GM18505 (cell line): ENCODE data around the gene ADCY2.

ENCODE experiments used
- ATAC-seq: cut with Tn5 transposase; IDR thresholded peaks from one replicate; pipeline ENCODE4 v1.9.1; 2021; ENCODE audit not compliant: unreplicated experiment
- POLR2A ChIP-seq: IDR thresholded peaks from 4 replicates; pipeline ENCODE4 v1.6.1; 2011; ENCODE audit warnings: borderline replicate concordance; ENCODE audit not compliant: insufficient read depth, insufficient read length; ENCODE audit errors: extremely low read depth

The ADCY2 gene

GRCh38 chr5:7577381-7577780 lies 181.4 kb downstream of the ADCY2 start:
- ATAC-seq: no peak
- TF ChIP-seq POLR2A: no peak

- no peak for ATAC-seq
- TF ChIP-seq POLR2A: no peak
Measured at GRCh38 chr5:7578071-7578470, 182.1 kb downstream of the ADCY2 start.

DNA sequence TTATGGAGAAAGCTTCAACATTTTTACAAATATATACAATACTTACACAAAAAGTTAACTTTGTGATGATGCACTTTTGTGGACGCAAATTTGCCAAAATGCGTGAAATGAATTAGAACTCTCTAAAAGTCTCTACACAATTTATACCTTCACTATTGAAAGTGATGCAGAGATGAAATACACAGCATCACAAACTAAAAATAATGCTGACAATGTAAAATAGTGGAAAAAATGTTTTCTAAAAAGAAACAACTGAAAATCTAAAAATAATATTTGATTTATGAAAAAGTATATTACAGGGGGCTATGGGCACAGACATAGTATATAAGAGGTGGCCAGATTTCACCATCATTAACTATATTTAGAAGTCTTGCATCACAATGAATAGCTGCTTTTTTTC lies 188.8 kb downstream of the ADCY2 start:
- no peak for TF ChIP-seq POLR2A
- no peak for ATAC-seq

DNA sequence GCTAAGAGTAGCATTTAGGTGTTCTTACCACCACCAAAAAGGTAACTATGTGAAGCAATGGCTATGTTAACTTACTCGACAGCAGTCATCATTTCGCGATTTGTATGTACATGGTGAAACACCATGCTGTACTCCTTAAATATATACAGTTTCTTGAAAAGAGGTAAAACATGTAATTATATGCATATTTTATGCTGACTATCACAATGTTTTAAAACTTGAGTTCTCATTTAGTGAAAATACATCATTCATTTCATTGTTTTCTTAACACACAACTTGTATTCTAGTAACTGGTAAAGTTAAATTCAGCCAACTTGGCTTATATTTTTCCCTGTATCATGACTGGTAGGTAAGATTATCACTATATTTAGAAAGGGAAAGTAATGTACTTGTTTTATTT lies 189.9 kb downstream of the ADCY2 start:
- ATAC-seq: no peak
- no peak for TF ChIP-seq POLR2A

DNA sequence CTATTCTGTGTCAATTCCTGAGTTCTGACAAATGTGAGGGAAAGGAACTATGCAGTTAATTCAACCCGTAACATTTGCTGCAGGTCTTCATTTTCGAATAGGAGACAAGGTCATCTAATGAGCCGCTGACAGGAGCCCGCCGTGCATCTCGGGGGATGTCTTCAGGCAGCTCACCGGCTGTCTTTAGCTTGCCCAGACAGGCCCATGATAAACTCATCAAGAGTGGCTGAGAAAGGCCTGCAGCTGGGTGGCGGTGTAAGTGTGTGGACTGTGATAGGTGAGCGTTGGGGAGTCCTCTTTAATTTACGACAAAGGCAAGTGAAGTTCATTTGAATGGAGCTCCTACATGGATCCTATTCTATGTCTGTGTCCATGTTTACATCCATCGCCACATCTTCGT lies 190.5 kb downstream of the ADCY2 start:
- no peak for ATAC-seq
- no peak for TF ChIP-seq POLR2A

- no peak for TF ChIP-seq POLR2A
- ATAC-seq: no peak
Measured at GRCh38 chr5:7589800-7590199, 193.9 kb downstream of the ADCY2 start.

DNA sequence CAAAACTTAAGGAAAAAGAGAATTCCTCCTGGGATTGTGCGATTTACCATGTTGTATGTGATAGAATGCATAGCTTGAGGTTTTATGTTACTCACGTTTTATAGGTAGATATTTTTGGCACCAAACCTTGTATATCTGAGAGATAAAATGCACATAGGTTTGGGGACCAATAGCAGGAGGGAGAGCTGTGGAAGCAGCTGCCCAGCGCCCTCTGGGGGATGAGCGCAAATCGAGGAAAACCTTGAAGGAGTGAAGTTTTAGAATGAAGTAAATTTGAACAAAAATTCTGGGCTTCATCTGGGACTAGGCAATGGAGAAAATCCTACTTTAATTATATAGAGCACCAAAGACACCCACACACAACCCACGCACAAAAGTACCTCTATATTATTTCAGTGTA lies 197.0 kb downstream of the ADCY2 start:
- no peak for ATAC-seq
- TF ChIP-seq POLR2A: no peak

GRCh38 chr5:7597059-7597642 lies 201.2 kb downstream of the ADCY2 start:
- TF ChIP-seq POLR2A: no peak
- no peak for ATAC-seq

DNA sequence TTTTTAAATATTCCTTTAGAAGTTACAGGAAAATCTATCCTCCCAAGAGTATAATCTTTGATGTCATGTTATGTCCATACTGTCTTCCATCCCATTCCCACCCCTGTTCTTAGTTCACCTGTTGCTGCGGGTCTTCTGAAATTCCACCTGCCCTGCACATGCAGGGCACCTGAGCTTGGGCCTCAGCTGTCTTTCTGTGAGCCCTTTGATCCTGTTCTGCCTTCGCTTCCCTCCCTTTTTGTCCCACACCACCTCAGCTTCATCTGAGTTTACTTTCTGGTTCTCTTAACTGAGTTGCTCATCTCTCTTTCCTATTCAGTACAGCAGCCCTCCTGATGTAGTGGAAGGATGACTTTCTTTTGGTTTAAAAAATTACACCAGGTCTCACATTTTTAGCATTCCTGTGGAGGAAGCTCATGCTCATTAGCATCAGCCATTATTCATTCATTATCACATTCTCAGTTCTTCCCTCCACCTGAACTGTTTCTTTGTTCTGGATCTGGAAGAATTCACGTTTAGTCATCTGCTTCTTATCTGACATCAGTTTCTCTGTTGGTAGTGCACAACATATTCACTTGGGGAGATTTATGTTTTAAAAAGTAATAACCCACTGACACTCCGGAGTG lies 211.0 kb downstream of the ADCY2 start:
- TF ChIP-seq POLR2A: no peak
- no peak for ATAC-seq

DNA sequence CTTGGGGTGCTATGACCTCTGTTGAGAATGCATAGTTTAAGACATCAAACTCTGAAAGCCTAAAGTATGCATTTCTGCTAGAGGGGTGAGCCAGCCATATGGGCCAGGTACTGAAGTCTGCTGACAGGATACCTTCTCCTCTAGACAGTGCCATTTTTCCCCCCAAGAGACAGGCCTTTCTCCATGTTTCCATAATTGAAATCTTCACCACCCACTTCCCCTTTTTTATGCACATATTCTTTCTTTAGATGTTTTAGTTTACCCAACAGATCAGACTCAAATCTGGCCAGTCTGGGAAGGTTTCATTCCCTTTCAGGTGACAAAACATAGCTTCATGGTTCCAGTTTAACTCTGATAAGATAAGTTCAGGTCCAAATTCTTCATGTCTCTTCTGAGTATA lies 212.8 kb downstream of the ADCY2 start:
- no peak for TF ChIP-seq POLR2A
- no peak for ATAC-seq

DNA sequence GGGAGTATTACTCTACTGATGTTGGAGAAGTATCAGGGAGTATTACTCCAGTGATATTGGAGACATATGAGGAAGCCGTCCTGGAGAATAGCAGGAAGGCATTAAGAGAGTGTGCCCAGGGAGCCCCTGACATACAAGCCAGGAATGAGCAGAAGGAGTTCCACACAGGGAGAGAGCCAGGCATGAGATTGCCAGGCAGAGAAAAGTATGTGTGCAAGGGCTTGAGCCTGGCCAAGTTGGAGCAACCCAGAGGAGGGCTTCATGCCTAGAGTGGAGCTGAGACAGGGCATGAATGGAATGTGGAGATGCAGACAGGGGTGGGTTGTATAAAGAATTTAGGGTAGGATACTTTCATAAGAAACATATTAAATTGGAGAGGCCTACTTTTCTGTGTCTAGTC lies 213.8 kb downstream of the ADCY2 start:
- TF ChIP-seq POLR2A: no peak
- no peak for ATAC-seq

- ATAC-seq: no peak
- TF ChIP-seq POLR2A: no peak
Measured at GRCh38 chr5:7610531-7611177, 214.7 kb downstream of the ADCY2 start.

DNA sequence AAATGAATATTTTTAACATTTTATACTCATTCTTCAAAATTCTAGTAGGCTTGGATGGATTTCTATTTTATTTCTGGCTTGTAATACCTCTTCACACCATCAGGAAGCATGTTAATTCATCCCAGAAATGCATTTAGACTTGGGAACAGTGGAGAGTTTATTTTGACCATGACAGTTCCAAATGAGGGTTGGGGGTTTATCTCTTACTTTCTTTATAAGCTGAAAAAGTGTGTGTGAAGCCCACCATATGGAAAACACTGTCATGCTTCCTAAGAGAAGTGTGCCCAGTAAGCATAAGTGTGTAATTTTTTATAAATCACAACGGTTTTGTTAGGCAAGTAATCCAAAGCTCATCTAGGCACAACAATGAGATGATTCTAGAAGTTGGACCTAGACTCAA lies 215.6 kb downstream of the ADCY2 start:
- ATAC-seq: no peak
- TF ChIP-seq POLR2A: no peak

GRCh38 chr5:7615566-7616061 lies 219.7 kb downstream of the ADCY2 start:
- no peak for ATAC-seq
- TF ChIP-seq POLR2A: no peak
